Measurements from ENCODE around the gene MYLK.

MYLK gene

DNA sequence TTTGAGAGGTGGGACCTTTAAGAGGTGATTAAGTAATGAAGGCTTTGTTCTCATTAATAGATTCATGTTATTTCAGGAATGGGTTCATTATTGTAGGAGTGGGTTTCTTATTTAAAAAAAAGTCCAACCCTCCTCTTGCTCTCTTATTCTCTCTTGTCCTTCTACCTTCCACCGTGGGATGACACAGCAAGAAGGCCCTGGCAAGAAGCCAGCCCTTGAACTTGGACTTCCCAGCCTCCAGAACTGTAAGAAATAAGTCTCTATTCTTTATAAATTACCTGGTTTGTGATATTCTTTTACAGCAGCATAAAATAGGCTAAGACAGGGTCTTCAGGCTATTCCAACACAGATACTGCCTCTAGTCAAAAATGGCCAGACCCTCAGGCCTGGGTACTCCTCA is 62.2 kb downstream of the MYLK start:
- Histone ChIP-seq H2AFZ (ENCODE audit: low read length) (no peak overlapping the region), H4K91ac (ENCODE audit: low read depth, low read length, poor library complexity) (no peak overlapping the region), H3K9ac (ENCODE audit: low read depth, low read length, poor library complexity) (no peak overlapping the region), H3K27ac (replicated peaks; ENCODE audit: low read length) (no peak overlapping the region), H4K8ac (ENCODE audit: low read depth, low read length) (no peak overlapping the region), H3K4me1 (ENCODE audit: control insufficient read depth in 2 of 2, insufficient read depth in 1 of 2, low read depth in 1 of 2, low read length in 2 of 2) (peaks cover 6 to 8% of the 10 kb centered on the region in 2 donors), H2BK12ac (ENCODE audit: low read length) (no peak overlapping the region), H3K4me3 (ENCODE audit: low read length in 2 of 2) (no peak overlapping the region), H3K4ac (ENCODE audit: low read length) (no peak overlapping the region), H3K18ac (ENCODE audit: low read length) (no peak overlapping the region), H2BK120ac (ENCODE audit: low read depth, low read length) (no peak overlapping the region), H3K14ac (ENCODE audit: low read length) (no peak overlapping the region), H3K79me1 (ENCODE audit: low read depth, low read length) (no peaks in the 10 kb centered on the region), H2AK5ac (ENCODE audit: low read depth, low read length) (no peak overlapping the region), H3K36me3 (replicated peaks in 1 of 2; ENCODE audit: control insufficient read depth in 2 of 2, insufficient read depth in 2 of 2, low read length in 2 of 2) (peaks cover 0 to 20% of the 10 kb centered on the region in 2 donors), H3K27me3 (ENCODE audit: control insufficient read depth in 3 of 3, insufficient read depth in 3 of 3, low read depth in 1 of 3, low read length in 3 of 3) (no peaks in the 10 kb centered on the region), H2BK5ac (ENCODE audit: low read length) (no peak overlapping the region), H3K23ac (ENCODE audit: low read depth, low read length, poor library complexity) (no peak overlapping the region), H3K9me3 (replicated peaks in 1 of 2; ENCODE audit: control insufficient read depth in 2 of 2, insufficient read depth in 1 of 2, low read depth in 1 of 2, low read length in 2 of 2) (peaks cover 14 to 26% of the 10 kb centered on the region in 2 donors), H2BK15ac (ENCODE audit: low read length) (no peak overlapping the region), H3K4me2 (ENCODE audit: insufficient read depth, low read length, poor library complexity, severe bottlenecking) (no peak overlapping the region)
- no CpG with 5 or more reads among the region's 1 CpG for WGBS, 2 donors (ENCODE audit: extremely low coverage in 2 of 2, insufficient read length in 2 of 2, insufficient replicate concordance in 1 of 2)
- DNase-seq (ENCODE audit: low spot score): no peak

DNA sequence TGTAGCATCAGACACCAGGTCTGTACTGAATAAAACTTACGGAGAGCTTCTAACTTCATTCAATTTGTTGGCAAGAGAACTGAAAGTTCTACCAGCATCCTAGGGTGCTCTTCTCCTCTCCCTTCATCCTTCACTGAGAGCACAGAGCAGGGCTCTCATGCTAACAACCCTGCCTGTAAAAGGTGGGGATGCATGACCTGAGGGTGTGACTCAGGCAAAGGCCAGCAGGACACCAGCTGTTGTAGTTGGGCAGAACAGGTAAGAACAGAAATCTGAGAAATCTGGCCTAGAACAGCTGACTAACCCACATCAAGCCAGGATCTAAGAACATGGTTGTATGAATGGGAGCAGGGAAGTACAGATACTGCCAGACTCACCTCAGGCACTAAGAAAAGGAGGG is 64.2 kb downstream of the MYLK start:
- no peak overlapping the region for H4K91ac ChIP-seq (ENCODE audit: low read depth, low read length, poor library complexity)
- no peak overlapping the region for H3K9ac ChIP-seq (ENCODE audit: low read depth, low read length, poor library complexity)
- H2AK5ac ChIP-seq (ENCODE audit: low read depth, low read length): no peak overlapping the region
- H2AFZ ChIP-seq (ENCODE audit: low read length): no peak overlapping the region
- no peak overlapping the region for H3K4me2 ChIP-seq (ENCODE audit: insufficient read depth, low read length, poor library complexity, severe bottlenecking)
- no CpG with 5 or more reads among the region's 1 CpG for WGBS, 2 donors (ENCODE audit: extremely low coverage in 2 of 2, insufficient read length in 2 of 2, insufficient replicate concordance in 1 of 2)
- peaks cover 2 to 12% of the 10 kb centered on the region in 2 donors for H3K9me3 ChIP-seq (replicated peaks in 1 of 2; ENCODE audit: control insufficient read depth in 2 of 2, insufficient read depth in 1 of 2, low read depth in 1 of 2, low read length in 2 of 2)
- peaks cover 6 to 8% of the 10 kb centered on the region in 2 donors for H3K4me1 ChIP-seq (ENCODE audit: control insufficient read depth in 2 of 2, insufficient read depth in 1 of 2, low read depth in 1 of 2, low read length in 2 of 2)
- H2BK12ac ChIP-seq (ENCODE audit: low read length): no peak overlapping the region
- peaks cover 0 to 8% of the 10 kb centered on the region in 2 donors for H3K36me3 ChIP-seq (replicated peaks in 1 of 2; ENCODE audit: control insufficient read depth in 2 of 2, insufficient read depth in 2 of 2, low read length in 2 of 2)
- no peak overlapping the region for H4K8ac ChIP-seq (ENCODE audit: low read depth, low read length)
- H3K27ac ChIP-seq (replicated peaks; ENCODE audit: low read length): no peak overlapping the region
- H3K18ac ChIP-seq (ENCODE audit: low read length): no peak overlapping the region
- no peaks in the 10 kb centered on the region for H3K27me3 ChIP-seq (ENCODE audit: control insufficient read depth in 3 of 3, insufficient read depth in 3 of 3, low read depth in 1 of 3, low read length in 3 of 3)
- no peak overlapping the region for H2BK5ac ChIP-seq (ENCODE audit: low read length)
- no peaks in the 10 kb centered on the region for H3K79me1 ChIP-seq (ENCODE audit: low read depth, low read length)
- H2BK15ac ChIP-seq (ENCODE audit: low read length): no peak overlapping the region
- no peak overlapping the region for H3K4me3 ChIP-seq (ENCODE audit: low read length in 2 of 2)
- no peak overlapping the region for H3K23ac ChIP-seq (ENCODE audit: low read depth, low read length, poor library complexity)
- DNase-seq (ENCODE audit: low spot score): no peak
- H3K4ac ChIP-seq (ENCODE audit: low read length): no peak overlapping the region
- no peak overlapping the region for H2BK120ac ChIP-seq (ENCODE audit: low read depth, low read length)
- H3K14ac ChIP-seq (ENCODE audit: low read length): no peak overlapping the region

DNA sequence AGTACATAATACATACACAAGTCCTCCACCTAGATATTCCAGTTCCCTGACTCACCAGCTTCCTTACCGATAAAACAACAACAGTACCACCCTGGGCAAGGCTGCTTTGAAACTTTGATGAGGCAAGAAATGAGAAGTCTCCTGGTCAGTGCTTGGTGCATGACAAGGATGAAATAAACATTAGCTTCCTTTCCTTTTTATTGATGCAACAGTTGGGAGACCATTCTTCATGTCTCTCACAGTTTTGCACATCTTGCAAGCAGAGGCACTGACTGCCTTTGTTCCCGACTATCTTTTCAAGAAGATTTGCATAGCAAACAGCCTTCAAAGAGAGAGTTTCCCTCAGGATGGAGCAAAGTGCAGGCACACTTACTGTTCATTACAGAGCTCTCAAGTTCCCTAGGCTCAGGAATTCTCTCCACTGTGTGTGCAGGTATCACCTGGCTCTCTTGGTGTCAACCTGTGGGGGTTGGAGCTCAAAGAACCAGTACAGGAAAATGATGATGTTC is 65.2 kb downstream of the MYLK start:
- Histone ChIP-seq H3K18ac (ENCODE audit: low read length) (no peak overlapping the region), H3K9me3 (replicated peaks in 1 of 2; ENCODE audit: control insufficient read depth in 2 of 2, insufficient read depth in 1 of 2, low read depth in 1 of 2, low read length in 2 of 2) (peaks cover 2 to 9% of the 10 kb centered on the region in 2 donors), H3K4me2 (ENCODE audit: insufficient read depth, low read length, poor library complexity, severe bottlenecking) (no peak overlapping the region), H3K9ac (ENCODE audit: low read depth, low read length, poor library complexity) (no peak overlapping the region), H2BK120ac (ENCODE audit: low read depth, low read length) (no peak overlapping the region), H3K23ac (ENCODE audit: low read depth, low read length, poor library complexity) (no peak overlapping the region), H3K4me1 (ENCODE audit: control insufficient read depth in 2 of 2, insufficient read depth in 1 of 2, low read depth in 1 of 2, low read length in 2 of 2) (peaks cover 6 to 8% of the 10 kb centered on the region in 2 donors), H4K8ac (ENCODE audit: low read depth, low read length) (no peak overlapping the region), H2AFZ (ENCODE audit: low read length) (peak overlapping the region; percentile 25), H3K14ac (ENCODE audit: low read length) (no peak overlapping the region), H3K4ac (ENCODE audit: low read length) (no peak overlapping the region), H3K27me3 (ENCODE audit: control insufficient read depth in 3 of 3, insufficient read depth in 3 of 3, low read depth in 1 of 3, low read length in 3 of 3) (no peaks in the 10 kb centered on the region), H3K79me1 (ENCODE audit: low read depth, low read length) (no peaks in the 10 kb centered on the region), H2AK5ac (ENCODE audit: low read depth, low read length) (no peak overlapping the region), H2BK15ac (ENCODE audit: low read length) (no peak overlapping the region), H2BK5ac (ENCODE audit: low read length) (no peak overlapping the region), H3K27ac (replicated peaks; ENCODE audit: low read length) (no peak overlapping the region), H3K4me3 (ENCODE audit: low read length in 2 of 2) (no peak overlapping the region), H2BK12ac (ENCODE audit: low read length) (no peak overlapping the region), H4K91ac (ENCODE audit: low read depth, low read length, poor library complexity) (no peak overlapping the region), H3K36me3 (replicated peaks in 1 of 2; ENCODE audit: control insufficient read depth in 2 of 2, insufficient read depth in 2 of 2, low read length in 2 of 2) (peaks cover 0 to 8% of the 10 kb centered on the region in 2 donors)
- DNase-seq (ENCODE audit: low spot score): no peak
- no CpG with 5 or more reads among the region's 2 CpGs for WGBS, 2 donors (ENCODE audit: extremely low coverage in 2 of 2, insufficient read length in 2 of 2, insufficient replicate concordance in 1 of 2)

DNA sequence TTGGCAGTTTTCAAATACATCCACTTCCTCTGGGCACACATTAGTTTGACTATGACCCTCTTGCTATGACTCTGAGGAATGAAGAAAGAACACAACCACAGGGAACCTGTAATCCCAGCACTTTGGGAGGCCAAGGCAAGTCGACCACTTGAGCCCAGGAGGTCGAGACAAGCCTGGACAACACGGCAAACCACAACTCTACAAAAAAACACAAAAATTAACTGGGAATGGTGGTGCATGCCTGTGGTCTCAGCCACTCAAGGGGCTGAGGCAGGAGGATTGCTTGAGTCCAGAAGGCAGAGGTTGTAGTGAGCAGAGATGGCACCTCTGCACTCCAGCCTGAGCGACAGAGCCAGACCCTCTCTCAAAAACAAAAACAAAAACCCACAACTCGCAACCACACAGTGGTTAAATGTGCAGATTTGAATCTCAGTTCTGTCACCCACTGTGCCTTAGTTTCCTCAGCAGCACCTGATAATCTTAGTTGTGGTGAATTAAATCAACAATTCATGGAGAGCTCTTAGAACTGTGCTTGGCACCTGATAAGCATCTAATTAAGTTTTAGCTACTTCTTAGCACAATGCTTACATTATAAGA is 65.7 kb downstream of the MYLK start:
- Histone ChIP-seq H2BK120ac (ENCODE audit: low read depth, low read length) (no peak overlapping the region), H3K23ac (ENCODE audit: low read depth, low read length, poor library complexity) (no peak overlapping the region), H2AK5ac (ENCODE audit: low read depth, low read length) (no peak overlapping the region), H3K4me3 (ENCODE audit: low read length in 2 of 2) (no peak overlapping the region), H3K79me1 (ENCODE audit: low read depth, low read length) (no peaks in the 10 kb centered on the region), H3K4me1 (ENCODE audit: control insufficient read depth in 2 of 2, insufficient read depth in 1 of 2, low read depth in 1 of 2, low read length in 2 of 2) (peaks cover 6 to 8% of the 10 kb centered on the region in 2 donors), H3K36me3 (replicated peaks in 1 of 2; ENCODE audit: control insufficient read depth in 2 of 2, insufficient read depth in 2 of 2, low read length in 2 of 2) (peaks cover 0 to 7% of the 10 kb centered on the region in 2 donors), H4K8ac (ENCODE audit: low read depth, low read length) (no peak overlapping the region), H3K14ac (ENCODE audit: low read length) (no peak overlapping the region), H3K4ac (ENCODE audit: low read length) (no peak overlapping the region), H3K27me3 (ENCODE audit: control insufficient read depth in 3 of 3, insufficient read depth in 3 of 3, low read depth in 1 of 3, low read length in 3 of 3) (no peaks in the 10 kb centered on the region), H2BK12ac (ENCODE audit: low read length) (no peak overlapping the region), H2AFZ (ENCODE audit: low read length) (no peak overlapping the region), H3K27ac (replicated peaks; ENCODE audit: low read length) (no peak overlapping the region), H3K9me3 (replicated peaks in 1 of 2; ENCODE audit: control insufficient read depth in 2 of 2, insufficient read depth in 1 of 2, low read depth in 1 of 2, low read length in 2 of 2) (peaks cover 0 to 9% of the 10 kb centered on the region in 2 donors), H2BK15ac (ENCODE audit: low read length) (no peak overlapping the region), H4K91ac (ENCODE audit: low read depth, low read length, poor library complexity) (no peak overlapping the region), H3K9ac (ENCODE audit: low read depth, low read length, poor library complexity) (no peak overlapping the region), H2BK5ac (ENCODE audit: low read length) (no peak overlapping the region), H3K18ac (ENCODE audit: low read length) (no peak overlapping the region), H3K4me2 (ENCODE audit: insufficient read depth, low read length, poor library complexity, severe bottlenecking) (no peak overlapping the region)
- no peak for DNase-seq (ENCODE audit: low spot score)
- no CpG with 5 or more reads among the region's 5 CpGs for WGBS, 2 donors (ENCODE audit: extremely low coverage in 2 of 2, insufficient read length in 2 of 2, insufficient replicate concordance in 1 of 2)

Measured in neuronal stem cell (in vitro differentiated cells).